Stimulated activated naive CD4-positive, alpha-beta T cell (primary cell): ENCODE data around the gene IDUA.

ENCODE experiments used
- DNase-seq, 6 experiments: peaks; one replicate each; lab custom pipeline; 2025; lab: John Stamatoyannopoulos, UW

IDUA gene

DNA sequence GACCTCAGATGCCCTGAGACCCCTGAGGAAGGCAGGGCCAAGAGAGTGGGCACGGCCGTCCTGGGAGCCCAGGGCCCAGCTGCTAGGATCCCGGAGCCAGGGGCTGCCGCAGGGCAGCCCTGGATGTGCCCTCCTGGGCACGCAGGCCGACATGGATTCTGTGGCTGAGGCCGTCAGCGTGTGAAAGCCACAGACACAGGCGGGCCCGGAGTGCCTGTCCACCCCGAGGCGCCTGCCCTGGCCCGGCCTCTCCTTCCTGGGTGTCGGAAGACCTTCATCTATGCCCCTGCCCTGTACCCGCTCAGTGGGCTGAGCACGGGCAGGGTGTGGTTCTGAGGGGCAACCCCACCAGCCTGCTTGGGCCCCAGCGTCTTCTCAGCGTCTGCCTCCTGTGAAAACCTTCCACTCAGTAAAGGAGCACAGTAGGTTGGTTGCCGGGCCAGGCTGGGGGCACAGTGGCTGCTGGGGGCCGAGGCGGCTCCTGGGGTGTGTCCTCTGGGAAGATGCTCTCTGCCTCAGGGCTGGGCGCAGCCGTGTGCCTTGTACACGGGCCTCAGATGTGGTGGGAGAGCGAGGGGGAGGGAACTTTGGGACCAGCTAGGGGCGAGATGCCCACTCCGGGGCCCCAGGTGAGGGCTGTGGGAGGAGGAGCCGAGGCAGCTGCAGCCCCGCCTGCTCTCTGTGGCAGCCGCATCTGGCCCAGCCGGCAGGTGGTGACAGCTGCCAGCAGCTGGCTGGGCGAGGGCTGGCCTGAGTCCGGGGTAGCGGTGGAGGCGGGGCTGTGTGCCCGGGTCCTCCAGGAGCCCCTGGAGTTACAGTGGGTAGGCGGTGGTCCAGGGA lies 45.3 kb downstream of the IDUA start:
- DNase-seq: no peak

DNA sequence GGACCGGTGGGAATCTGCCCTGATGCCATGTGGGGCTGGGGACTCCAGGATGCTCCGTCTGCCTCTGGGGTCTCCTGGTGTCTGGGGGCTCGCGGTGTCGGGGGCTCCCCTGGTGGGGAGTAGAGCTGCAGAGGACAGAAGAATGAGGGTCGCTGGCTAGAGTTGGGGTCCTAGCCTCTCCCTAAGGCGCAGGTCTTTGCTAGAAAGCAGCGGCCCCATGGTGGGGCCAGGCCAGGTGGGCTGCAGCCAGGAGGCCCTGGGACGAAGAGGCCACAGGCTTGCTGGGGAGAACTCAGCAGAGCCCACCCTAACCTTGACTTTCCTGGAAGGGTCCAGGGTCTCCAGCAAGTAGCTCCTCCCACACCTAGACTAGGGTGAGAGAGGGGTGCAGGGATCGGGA lies 46.0 kb downstream of the IDUA start:
- no peak for DNase-seq

DNA sequence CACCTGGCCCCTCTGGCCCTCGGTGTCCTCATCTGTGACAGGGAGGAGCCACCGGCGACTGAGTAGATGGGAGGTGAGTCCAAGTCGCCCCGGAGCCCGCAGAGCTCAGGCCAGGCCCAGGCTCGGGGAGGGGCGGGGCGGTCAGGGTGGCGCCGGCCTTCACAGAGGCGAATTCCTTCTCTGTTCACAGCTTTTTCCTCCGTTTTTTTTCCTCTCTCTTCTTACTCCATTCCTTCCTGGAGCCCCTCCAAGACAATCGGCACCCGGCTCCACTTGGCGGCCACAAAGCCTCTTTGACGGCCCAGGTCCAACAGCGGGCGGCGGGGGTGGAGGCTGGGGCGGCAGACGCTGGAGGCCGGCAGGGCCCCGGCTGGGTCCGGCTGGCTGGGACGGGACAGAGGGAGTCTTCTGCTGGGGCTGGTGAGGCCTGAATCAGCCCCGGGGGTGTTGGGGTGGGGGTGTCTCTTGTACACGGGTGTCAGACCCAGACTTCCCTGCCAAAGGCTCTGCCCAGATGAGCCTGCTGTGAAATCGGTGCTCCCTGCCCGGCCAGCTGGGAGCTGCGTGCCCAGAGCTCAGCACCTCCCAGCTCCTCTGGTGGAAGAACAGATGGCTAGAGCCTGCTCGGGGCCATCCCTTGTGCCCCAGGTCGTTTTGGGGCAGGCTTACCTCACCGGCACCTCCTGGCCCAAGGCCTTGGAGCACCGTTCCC lies 47.2 kb downstream of the IDUA start:
- DNase-seq: no peak

DNA sequence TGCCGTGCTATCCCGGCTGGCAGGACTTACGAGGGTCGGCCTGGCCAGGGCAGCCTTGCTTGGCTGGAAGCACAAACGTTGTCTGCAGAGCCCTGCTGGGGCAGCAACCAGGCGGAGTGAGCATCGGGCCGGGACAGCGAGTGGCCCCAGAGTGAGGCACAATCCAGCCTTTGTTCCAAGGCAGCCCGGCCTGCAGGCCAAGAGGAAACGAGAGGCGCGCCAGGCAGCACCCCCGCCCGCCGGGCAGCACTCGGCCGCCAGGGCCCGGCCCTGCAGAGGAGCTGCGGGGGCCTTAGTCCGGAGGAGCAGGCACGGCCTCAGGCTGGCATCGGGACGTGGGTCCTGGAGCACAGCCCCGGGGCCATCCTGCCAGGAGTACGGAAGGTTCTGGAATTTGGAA lies 48.7 kb downstream of the IDUA start:
- DNase-seq: no peak

DNA sequence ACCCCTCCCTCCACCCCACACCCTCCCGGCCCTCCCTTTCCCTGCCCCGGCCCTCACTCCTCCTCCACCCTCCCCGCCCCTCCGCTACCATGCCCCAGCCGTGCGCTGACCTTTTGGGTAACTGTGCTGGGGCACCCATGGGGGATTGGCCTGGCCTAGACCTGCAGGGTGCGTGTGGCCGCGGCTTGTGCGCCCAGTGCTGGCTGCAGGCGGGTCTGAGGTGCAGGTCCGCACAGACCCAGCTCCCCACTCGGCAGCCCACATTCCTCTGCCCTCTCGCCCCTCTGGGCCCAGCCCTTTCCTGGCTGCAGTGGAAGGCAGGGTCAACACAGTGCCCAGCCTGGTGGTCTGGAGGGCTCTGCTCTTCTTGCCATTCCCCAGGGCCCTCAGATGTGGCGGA lies 49.3 kb downstream of the IDUA start:
- no peak for DNase-seq

DNA sequence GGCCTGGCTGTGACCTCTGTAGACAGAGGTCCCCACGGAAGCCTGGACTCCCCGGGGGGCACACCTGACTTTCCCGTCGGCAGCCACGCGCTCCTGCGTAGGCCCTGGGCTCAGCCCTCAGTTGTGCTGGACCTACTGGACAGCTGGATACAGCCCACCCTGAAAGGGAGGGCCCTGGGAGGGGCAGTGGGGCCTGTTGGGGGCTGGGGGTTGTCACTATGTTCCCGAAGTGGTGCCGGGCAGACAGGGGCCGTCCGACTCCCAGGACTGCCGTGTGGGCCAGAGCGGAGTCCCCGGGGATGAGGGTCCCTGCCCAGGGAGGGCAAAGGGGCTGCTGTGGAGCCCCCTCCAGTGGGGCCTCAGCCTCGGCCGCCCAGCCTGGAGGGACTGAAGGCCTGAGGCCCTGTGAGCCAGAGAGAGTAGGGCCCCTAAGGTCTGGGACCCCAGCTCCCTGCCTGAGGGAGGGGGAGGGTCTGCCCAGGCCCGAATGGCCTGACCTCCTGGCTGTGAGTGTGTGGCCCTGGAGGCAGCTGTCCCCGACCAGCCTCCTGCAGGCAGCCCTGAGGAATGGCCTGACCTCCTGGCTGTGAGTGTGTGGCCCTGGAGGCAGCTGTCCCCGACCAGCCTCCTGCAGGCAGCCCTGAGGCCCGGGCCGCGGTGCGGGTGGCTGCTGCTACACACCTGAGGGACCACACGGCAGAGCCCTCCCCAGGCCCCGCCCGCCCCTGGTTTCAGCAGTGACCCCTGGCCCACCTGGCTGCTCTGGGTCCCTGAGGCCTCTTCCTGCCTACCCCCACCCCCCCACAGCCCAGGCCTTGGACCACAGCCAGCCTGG lies 50.3 kb downstream of the IDUA start:
- no peak for DNase-seq

DNA sequence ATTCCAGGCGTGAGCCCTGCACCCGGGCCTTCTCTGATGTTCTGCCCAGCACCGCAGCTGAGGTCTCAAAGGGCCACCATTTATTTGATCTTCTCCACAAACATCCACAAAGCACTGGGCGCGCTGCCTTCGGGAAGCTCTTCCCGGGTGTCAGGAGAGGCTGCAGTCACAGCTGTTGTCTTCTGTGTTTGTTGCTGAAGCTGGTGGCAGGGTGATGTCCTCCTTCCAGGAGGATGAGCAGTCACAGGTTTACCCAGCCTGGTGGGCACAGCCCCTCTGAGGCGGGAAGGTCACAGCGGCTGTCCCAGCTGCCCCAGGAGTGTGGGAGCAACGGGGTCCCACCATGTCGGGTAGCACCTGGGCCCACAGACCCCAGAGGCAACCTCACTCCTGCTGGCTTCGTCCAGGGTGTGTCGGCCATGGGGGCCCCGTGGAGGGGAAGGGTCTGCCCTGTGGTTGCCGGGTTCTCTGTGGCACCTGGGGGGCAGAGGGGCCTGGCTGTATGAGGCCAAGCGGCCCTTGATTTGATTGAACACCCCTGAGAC lies 52.2 kb downstream of the IDUA start:
- DNase-seq: no peak

DNA sequence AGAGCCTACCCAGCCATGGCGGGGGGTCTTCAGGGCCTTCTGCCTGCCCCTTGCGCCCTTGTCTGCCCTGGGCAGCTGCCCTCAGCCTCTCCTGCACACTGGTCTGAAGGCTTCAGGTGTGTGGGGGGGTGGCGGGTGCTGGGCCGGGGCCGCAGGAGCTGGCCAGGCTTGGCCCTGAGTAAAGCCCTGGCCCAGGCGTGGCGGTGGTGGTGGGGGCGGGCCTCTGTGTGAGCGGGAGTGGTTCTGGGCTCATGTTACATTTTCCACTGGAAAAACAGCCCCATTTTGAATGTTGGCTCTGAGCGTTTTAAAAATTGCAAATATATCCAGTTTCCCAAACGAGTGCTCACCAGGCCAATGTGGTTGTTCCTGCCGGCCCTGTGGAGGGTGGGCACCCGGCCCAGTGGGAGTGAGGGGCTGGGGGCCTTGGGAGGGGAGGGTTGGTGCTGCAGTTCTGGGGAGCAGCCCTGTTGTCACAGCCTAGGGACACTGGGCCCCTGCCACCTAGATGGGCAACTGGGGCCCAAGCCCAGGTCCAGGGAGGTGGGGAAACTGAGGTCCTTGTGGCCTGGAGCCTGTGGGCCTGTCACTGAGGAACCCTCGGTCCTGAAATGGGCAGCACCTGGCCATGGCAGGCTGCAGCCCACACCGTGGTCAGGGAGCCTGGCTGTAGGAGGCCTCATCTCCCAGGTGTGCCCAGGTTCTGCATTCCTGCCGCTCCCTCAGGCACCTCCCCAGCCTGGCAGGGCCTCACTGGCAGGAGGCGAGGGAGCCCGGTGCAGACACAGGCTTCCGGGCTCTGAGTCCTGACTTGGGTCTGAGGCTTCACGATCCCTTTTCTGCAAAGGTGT lies 52.9 kb downstream of the IDUA start:
- no peak for DNase-seq

DNA sequence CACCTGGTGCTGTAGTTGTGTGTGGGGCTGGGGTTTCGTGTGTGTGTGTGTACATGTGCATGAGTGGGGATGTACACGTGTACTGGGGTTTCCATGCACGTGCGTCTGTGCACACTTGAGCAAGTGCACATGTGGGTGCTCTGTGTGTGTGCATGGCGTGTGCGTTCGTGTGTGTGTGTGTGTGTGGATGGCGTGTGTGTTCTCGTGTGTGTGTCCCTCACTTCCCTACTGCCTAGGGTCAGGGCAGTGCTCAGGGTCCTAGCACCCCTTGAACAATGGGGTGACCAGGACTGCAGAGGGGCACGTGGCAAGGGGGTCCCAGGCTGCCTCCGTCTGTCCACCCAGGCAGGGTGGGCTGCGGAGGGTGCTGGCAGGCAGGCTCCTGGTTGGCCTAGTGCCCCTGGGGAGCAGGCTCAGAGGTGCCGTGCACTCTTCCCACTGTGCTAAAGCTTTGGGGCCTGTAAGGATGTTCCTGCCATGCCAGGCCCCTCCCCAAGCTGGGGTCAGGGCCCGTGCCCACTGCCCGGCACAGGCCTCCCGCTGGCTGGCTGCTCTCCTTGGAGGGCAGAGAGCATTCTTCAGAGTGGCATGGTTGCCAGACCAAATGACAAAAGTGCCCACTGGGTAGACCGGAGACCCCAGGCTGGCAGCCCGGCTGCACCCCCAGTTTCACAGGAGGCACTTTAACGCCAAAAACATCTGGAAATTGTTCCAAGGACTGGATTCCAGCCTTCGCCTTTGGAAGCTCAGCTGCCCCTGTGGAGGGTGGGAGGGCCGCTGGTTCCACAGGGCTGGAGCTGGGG lies 53.7 kb downstream of the IDUA start:
- DNase-seq: no peak

DNA sequence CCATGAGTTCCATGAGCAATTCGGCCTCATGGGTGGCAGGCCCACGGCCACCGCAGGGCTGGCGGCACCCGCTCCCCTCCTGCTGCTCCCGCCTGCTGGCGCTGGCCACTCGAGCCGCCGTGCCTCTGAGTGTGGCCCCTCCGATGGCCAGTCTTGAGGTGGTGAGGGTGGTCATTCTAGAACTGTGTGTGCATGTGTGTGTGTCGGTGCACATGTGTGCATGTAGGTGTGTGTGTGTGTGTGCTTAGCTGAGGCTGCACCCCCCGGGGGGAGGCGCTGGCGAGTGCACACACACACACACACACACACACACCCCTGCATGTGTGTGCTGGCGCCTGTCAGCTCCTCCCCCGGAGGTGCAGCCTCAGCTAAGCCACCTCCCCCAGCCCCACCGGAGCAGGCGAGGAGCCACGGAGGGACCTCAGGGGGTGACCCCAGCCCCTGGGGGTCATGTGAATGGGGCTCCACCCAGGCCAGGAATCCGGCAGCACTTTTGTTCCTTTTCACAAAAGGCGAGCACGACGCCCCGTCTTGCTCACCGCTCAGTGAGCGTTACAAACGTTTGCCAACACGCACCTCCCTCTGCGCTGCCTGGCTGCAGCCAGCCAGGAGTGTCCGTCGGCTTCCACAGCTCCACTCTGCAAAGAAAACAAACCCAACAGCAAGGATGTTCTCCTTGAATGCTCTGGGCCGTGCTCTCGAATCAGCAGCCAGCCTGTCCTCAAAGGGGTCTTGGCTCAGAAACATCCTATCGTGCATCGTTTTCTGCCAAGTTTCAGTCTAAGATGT lies 54.5 kb downstream of the IDUA start:
- DNase-seq: no peak

DNA sequence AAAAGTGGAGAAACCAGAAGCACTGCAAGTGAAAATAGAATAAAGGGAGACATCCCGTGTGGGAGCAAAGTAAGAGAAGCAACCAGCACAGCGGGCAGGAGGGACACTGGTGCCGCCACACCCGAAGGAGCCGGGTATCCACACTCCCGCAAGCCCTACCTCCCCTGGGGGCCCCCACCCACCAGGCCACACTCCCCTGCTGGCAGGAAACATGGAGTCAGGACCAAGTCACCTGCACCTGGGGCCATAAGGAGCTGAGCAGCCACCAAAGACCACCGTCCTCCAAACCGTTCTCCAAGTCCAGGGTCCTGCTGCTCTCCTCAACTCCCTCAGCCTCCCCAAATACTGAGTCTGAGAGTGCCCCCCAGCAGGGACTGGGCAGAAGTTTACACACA lies 55.1 kb downstream of the IDUA start:
- no peak for DNase-seq

DNA sequence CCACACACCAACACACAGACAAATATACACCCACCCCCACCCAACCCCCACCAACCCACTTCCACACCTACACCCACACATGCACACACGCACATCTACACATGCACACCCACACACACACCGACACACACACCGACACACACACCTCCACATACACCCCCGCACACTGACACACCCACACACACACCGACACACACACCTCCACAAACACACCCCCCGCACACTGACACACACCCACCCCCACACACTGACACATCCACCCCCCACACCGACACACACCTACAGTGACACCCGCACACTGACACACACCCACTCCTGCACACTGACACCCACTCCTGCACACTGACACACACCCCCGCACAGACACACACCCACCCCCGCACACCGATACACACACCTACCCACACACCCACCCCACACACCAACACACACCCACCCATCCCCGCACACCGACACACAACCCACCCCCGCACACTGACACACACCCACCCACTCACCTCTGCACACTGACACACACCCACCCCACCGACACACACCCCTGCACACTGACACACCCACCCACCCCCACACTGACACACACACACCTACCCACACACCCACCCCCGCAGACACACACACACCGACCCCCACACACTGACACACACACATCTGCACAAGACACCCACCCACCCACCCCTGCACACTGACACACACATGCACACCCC lies 55.7 kb downstream of the IDUA start:
- DNase-seq: no peak

DNA sequence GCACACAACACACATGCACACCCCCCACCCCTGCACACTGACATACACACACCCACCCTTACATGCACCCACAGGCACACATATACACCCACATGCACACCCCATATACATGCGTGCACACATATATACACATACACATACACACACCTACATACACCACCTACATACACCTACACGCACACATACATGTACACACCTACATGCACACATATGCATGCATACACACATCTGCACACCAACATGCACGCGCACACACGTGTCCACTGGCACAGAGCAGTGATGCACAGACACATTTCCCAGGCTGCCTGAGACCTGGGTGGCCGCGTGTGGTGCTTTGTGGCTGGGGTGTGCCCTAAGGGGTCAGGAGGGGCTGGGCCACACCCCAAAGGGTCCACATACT lies 56.3 kb downstream of the IDUA start:
- DNase-seq: no peak

DNA sequence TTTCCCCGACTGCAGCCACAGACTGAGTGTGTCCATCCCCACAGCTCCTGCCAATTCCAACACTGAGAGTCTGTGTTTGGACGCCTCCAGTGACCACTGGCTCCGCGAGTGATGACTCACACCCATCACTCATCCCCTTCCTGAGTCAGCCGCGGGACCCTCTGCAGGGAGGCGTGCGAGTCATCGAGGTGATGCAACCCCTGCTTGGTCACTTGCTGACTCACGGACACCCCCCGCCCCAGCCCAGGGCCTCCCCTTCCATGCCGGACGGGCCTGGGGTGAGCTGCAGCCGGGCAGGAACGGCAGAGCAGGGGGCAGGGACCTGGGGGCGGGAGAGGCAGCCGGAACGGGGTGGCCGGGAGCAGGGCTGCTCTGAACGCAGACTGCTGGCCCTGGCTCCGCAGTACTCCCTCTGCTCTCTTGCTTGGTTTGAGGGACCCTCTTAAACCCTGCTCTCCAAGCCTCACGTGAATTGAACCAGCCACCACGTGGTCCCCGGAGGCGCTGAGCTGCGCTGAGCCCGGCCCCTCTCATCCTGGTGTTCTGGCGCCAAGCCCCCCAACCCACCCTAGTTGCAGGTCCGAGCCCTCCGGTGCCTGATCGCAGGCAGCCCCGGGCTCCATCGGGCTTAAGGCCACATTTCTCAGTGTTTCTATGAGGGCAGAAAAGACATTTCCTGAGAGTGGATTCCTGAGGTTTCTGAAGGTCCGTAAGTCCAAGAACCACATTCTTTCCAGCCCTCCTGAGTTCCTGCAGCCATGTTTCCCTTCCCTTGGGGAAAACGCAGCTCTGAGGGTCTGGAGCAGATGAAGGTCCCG lies 57.0 kb downstream of the IDUA start:
- DNase-seq: no peak

DNA sequence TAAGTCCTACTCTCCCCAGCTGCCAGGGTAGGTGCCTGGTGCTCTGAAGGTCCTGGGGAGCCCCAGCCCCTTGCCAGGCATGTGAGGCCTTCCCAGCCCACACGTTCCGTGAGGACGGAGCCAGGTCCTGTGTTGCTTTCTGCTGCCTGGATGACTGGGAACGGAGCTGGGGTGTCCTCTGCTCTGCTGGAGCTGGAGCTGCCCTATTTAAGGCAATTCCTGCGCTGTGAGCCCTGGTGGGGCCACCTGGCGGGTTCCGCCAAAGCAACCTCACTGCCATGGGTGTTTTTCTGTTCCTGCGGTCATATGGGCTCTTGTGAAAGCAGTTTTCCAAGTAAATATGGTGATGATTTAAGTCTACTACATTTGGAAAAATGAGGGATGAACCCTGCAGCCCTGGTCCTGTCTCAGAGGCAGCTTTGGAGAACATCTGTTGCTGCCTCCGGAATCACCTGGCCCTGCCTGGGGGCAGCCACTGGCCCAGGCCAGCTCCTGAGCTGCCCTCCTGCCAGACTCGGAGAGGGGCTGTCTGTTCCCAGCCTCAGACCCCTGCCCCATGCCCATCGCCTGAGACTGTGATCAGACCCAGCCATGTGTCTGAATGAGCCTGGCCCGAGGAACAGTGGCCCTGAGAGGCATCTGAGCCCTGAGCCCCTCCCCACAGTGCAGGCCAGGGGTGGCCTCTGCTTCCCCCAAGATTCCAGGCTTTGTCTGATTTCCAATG lies 57.8 kb downstream of the IDUA start:
- no peak for DNase-seq

DNA sequence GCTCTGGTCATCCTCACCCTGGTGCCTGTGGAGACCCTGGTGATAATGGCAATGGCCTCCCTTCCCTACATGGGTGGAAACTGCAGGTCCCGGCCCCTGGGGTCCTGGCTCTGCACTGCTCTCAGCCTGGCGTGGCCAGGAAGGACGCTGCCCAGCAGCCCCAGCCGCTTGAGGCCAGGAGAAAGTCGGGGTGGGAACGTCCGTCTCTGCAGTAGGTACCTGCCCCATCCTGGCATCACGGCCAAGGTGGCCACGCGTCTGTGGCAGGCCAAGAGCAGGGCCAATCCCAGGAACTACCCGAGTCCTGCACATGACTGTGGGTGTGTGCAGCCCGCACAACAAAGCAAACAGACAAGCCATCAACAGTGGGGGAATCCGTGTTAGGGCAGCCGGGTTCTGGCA lies 58.4 kb downstream of the IDUA start:
- no peak for DNase-seq

DNA sequence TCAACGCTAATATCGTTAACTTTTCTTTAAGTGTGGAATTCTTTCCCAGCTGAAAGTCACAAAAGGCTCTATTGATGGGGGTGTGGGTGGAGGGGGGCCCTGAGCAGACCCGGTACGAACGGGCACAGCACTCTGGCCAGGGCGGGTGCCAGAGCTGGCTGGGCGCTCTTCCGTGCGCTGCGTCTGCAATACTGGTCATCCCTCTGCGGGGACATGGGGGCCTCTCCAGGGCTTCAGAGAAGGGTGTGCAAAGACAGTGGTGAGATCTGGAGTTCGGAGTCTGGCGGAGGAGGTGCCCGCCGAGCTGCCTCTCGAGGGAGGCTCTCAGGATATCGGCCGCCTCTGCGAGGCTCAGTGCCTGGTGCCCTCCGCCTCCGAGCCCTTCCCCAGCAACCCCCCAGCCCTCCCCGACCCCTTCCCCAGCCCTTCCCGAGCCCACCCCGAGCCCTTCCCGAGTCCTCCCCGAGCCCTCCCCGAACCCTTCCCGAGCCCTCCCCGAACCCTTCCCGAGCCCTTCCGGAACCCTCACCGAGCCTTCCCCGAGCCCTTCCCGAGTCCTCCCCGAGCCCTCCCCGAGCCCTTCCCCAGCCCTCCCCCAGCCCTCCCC lies 58.9 kb downstream of the IDUA start:
- no peak for DNase-seq
